Smooth muscle cell of the brain vasculature (primary cell): ENCODE measurements around the gene TMEM52.
A peak's percentile ranks its signal among the peaks of the same experiment; 100 is the strongest.

ENCODE experiments used
- DNase-seq: peaks from one replicate; pipeline ENCODE4 v3.0.0-alpha.2; 2012; ENCODE audit warnings: low read depth, low spot score

Gene TMEM52

DNA sequence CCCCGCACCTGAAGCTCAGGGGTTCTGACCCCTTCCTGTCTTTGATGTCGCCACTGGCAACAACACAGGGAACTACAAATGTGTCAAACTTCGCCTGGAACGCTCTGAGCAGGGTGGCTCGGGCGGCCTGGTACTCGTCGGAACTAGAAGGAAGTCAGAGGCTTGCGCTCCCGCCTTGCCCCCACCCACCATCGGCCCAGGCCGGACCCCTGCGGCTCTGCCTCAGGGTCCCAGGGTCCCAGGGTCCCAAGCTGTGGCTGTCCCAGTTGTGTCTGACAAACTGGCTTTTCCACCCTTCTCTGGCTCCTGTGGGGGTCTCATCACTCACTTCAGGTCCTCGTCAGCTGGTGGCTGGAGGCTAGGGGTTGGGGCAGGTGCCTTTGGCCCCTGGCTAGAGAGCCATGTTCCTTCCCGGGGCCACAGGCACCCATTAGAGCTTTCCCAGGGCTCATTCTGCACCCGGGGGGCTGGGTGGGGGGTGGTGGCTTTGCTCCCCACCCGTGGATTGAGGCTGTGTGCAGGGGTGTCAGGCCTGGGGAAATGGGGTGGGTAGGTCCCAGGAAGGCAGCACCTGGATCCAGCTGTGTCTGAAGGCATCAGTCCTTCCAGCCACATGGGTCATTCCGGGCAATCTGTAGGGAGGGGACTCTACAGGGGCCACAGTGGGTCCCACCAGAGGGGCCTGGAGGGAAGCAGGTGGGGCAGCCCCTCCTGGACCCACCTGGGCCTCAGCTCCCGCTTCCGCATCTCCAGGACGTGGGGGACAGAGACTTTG lies 8.0 kb upstream of the TMEM52 start:
- no peak for DNase-seq

DNA sequence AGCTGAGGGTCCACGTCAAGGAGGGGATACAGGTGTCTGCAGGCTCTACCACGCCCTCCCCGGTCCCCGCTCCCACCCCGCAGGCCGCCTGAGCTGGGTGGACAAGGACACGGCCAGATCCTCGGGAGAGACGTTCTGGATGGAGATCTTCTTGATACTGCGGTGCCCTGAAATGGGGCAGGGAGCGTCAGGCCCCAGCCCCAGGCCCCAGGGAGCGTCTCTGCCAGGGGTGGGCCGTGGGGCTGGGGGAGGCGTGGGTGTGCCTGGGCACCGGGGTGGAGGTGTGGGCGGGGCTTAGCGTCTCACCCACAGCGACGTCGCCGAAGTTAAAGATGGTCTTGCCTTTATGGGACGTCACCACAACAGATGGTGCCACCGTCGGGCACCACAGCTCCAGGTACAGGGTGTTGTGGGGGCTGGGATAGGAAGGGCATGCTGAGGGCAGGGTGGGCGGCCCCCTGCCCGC lies 7.3 kb upstream of the TMEM52 start:
- DNase-seq: no peak

- no peak for DNase-seq
These were observed 6.6 kb upstream of the TMEM52 start for GRCh38 chr1:1925437-1926345.

GRCh38 chr1:1924849-1925248 lies 5.8 kb upstream of the TMEM52 start:
- no peak for DNase-seq

DNA sequence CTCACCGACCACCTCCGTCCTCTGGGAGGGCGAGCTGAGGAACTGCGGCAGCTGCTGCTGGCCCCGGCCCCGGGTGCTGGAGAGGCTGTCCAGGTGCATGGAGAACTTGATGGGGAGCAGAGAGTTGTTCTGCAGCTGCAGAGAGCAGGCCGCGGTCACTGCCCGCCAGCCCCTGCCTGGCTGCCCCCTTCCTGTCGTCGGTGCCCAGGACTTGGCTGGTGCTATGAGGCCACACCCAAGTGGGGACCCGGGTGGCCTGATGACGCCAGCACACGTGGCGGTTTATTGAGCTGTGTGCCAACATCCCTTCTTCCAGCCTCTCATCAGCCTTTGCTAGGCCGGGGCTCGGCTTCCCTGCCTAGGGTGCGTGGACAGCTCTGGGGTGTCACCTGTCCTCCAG lies 5.3 kb upstream of the TMEM52 start:
- no peak for DNase-seq

GRCh38 chr1:1922956-1923833 lies 4.1 kb upstream of the TMEM52 start:
- DNase-seq: no peak

DNA sequence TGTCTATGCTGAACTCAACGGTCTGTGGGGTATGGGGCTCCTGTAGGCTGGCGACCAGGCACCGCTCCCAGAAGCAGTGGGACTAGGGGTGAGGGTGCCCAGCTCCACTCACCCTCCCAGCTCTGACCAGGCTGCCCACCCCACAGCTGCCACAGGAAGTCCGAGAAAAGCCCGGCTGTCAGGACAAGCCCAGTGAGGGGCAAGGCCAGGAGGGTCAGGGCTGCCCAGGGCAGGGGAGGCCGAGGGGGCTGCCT lies 3.5 kb upstream of the TMEM52 start:
- DNase-seq: no peak

GRCh38 chr1:1921901-1922701 lies 3.0 kb upstream of the TMEM52 start:
- no peak for DNase-seq

DNA sequence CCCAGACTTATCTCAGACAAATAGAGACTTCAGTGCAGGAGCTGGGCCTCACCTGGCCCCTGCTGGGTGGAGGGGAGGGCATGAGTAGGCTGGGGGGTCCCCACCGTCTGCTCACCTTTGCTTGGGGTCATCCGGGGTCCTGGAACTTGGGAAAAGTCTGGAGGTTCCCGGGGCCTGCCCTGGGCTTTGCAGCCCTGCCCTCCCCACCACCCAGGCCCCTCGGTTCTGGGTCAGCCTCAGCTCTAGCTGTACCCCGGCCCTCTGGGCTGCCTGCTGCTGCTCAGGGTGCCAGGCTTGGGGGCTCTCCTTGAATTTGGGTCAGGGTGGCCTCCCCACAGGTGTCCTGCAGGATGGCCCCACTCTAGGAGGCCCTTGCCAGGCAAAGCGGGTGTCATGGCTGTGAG lies 2.4 kb upstream of the TMEM52 start:
- DNase-seq: no peak

- no peak for DNase-seq
These were observed 1.8 kb upstream of the TMEM52 start for GRCh38 chr1:1920608-1921458.

DNA sequence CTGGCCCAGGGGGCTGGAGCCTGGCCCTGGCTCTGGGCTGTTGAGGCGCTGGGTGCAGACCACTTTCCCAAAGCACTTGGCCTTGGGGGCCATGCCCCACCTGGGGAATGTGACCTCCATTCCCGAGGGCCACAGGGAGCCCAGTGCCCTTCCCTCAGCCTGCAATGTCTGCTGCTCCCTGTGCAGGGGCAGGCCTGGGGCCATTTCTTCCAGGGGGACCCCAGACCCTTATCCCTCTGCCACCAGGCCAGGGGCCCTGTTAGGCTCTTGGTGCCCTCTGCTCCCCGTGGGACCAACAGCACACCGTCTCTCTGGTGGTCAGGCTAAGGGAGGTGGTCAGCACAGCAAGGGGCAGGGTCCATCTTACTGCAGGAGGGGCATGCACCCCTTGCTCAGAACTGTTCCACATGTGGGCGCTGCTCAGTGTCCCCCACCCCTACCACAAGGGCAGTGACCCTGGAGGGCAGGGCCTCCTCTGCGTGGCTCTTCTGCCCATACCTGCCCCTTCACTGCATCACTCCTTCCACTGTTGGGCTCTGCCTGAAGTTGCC lies 1.1 kb upstream of the TMEM52 start:
- no peak for DNase-seq

GRCh38 chr1:1919304-1920056 lies 401 bp upstream of the TMEM52 start:
- peak; percentile 91 for DNase-seq

DNA sequence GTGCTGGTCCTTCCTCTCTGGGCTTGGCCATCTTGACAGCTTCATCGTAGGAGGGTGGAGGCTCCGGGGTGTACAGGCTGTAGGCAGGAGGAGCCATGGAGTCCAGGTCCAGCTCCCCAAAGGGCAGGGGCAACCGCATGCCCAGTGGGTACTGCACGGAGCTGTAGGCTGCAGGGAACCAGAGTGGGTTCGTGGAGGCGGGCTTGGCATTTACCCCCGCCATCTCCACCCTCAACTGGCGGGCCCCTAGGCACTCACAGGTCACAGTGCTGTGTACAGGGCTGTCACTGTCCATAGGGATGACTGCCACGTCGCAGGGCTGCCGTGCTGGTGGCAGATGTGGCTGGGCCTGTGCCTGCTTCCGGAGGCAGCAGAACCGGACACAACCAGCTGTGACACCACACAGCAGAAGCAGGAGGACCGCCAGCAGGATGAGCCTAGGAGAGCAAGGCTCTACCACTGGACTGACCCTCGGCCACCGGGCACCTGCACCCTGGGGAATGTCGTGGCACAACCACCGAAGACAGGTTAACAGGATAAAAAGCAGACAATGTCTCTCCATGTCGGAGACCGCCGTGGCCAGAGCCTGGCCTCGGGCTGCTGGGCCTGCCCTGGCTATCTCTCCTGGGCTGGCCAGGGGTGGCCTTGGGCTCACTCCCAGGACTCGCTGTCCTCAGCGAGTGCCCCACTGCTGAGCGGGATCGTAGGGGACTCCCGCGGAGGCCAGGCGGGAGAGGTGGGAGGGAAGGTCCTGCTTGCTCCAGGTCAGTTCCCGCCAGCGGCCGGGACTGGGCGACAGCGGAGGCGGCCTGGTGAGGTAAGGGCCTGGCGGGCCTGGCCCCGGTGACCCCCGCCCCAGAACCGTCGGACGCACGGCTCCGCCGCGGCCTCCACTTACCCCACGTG lies 831 bp downstream of the TMEM52 start:
- no peak for DNase-seq

- no peak for DNase-seq
These were observed 1.6 kb downstream of the TMEM52 start for GRCh38 chr1:1917304-1917976.

DNA sequence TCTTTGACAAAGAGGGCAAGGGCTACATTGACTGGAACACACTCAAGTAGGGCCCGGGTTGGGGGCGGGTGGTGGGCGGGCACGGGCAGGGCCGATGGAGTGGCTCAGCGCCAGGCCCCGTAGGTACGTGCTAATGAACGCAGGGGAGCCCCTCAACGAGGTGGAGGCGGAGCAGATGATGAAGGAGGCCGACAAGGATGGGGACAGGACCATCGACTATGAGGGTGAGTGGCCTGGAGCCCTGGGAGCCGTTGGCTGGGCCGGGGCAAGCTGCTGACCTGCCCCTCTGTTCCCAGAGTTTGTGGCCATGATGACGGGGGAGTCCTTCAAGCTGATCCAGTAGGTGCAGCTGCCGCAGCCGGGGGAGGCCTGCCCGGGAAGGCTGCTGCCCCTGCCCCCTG lies 2.2 kb downstream of the TMEM52 start:
- DNase-seq: no peak

DNA sequence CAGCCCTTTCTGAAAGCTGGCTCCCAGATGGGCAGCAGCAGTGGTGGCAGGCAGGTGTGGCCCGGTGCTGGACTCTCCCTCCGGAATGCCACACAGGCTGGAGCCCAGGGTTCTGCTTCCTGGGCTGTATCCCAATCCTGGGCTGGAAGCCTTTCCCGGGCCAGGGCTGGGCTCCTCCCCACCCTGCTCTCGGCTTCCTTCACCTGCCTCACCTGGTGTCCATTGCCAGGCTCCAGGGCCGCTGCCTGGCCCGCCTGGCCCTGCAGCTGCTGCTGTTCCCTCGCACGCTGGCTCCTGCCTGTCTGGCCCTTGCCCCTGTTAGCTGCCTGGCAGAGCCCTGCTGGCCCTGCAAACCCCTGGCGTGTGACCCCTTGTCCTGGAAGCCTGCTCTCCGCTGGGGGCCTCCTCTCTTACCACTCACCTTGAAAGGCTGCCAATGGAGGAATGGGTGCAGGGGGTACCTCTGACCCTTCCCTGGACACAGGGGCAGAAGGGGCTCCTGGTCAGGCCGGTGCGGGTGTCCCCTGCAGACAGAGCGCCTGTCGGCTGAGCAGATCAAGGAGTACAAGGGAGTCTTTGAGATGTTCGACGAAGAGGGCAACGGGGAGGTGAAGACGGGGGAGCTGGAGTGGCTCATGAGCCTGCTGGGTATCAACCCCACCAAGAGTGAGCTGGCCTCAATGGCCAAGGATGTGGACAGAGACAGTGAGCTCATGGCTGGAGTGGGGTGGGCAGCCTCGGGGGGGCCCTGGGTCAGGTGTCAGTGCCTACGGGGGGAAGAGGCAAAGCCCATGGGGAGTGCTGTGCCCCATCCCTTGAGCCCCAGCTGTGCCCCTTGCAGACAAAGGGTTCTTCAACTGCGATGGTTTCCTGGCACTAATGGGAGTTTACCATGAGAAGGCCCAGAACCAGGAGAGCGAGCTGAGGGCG lies 2.9 kb downstream of the TMEM52 start:
- DNase-seq: no peak
